Body of pancreas (tissue), 4 donors: ENCODE measurements around the gene ADAMTS2.

Source experiments
- POLR2A ChIP-seq, 3 donors: fragments of 450-650 bp; IDR thresholded peaks; one replicate each; pipeline ENCODE4 v1.6.1; 2016; ENCODE audit warnings: antibody characterized with exemption in 3 of 3, mild to moderate bottlenecking in 2 of 3
- TF ChIP-seq, protein P1 (sequence below), 7 experiments: fragments of 450-650 bp in 4 of 7; fragments of 200-600 bp in 3 of 7; sonication (generic) in 3 of 7; IDR thresholded peaks; one replicate each; pipeline ENCODE4 v1.5.1; 2016 to 2019; ENCODE audit warnings: antibody characterized with exemption in 7 of 7

- TF ChIP-seq, protein P1, sequence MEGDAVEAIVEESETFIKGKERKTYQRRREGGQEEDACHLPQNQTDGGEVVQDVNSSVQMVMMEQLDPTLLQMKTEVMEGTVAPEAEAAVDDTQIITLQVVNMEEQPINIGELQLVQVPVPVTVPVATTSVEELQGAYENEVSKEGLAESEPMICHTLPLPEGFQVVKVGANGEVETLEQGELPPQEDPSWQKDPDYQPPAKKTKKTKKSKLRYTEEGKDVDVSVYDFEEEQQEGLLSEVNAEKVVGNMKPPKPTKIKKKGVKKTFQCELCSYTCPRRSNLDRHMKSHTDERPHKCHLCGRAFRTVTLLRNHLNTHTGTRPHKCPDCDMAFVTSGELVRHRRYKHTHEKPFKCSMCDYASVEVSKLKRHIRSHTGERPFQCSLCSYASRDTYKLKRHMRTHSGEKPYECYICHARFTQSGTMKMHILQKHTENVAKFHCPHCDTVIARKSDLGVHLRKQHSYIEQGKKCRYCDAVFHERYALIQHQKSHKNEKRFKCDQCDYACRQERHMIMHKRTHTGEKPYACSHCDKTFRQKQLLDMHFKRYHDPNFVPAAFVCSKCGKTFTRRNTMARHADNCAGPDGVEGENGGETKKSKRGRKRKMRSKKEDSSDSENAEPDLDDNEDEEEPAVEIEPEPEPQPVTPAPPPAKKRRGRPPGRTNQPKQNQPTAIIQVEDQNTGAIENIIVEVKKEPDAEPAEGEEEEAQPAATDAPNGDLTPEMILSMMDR (IDR thresholded peaks at IDR 0.05), result no peak
- no peak for TF ChIP-seq POLR2A (IDR thresholded peaks at IDR 0.05)
Measured at GRCh38 chr5:179294131-179294780, 51.0 kb downstream of the ADAMTS2 start.
